ENCODE data around the gene TMEM256.

DNA sequence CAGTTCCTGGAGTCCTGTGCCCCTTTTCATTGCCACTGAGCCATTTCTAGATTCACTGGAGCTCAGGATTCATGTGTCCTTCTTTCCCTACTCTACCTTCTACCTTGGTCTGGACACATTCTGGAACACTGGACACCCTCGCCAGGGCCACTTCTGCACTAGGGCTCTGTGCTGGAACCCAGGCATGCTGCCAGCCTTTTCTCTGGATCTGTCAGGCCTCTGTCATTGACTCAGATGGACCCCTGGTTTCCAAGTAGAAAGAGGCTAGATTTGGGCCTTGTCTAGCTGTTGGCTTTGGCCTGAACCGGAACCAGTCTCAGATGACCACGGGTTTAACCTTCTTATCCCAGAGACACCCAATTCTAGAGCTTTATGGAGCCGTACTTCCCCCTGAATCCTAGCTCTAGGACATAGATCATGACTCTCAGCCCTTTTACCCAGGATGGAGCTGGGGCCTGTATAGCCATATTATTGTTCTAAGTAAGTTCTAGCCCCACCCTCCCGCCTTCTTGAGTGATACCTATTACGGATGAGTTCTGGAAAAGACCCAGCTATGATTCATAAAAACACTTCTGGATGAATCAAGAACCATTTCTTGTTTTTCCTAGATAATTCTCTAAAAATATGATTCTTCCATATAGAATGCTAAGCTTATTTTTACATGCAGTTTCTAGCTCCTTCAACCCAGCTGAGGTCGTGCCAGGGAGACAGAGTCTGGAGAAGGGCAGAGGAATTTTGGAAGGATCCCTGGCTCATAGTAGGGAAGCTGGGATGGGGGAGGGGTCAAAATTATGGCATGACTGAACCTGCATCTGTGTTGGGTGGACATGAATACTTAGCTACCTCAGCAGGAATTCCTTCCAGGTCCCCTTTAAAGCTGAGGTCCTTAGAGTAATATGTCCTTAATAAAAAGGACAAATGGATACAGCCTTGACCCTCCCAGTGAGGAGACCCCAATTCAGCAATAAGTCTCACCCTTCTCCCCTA, 39.9 kb upstream of the TMEM256 start:
- no peak for TF ChIP-seq POLR2AphosphoS5 (IDR thresholded peaks at IDR 0.05; ENCODE audit: low read depth)
- TF ChIP-seq, protein P1, sequence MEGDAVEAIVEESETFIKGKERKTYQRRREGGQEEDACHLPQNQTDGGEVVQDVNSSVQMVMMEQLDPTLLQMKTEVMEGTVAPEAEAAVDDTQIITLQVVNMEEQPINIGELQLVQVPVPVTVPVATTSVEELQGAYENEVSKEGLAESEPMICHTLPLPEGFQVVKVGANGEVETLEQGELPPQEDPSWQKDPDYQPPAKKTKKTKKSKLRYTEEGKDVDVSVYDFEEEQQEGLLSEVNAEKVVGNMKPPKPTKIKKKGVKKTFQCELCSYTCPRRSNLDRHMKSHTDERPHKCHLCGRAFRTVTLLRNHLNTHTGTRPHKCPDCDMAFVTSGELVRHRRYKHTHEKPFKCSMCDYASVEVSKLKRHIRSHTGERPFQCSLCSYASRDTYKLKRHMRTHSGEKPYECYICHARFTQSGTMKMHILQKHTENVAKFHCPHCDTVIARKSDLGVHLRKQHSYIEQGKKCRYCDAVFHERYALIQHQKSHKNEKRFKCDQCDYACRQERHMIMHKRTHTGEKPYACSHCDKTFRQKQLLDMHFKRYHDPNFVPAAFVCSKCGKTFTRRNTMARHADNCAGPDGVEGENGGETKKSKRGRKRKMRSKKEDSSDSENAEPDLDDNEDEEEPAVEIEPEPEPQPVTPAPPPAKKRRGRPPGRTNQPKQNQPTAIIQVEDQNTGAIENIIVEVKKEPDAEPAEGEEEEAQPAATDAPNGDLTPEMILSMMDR (IDR thresholded peaks at IDR 0.05; ENCODE audit: insufficient read depth, low read length): no peak
- TF ChIP-seq SPI1 (IDR thresholded peaks at IDR 0.05; ENCODE audit: borderline replicate concordance, low read depth): no peak
